ENCODE results near the gene DCBLD2. TPM values are rescaled to one million over a fixed set of nuclear protein-coding genes. Genes with fewer than 3 reads are reported as not detected.
"Not testable (repeated sequence)": the region's sequence is repeated elsewhere in the genome, so short reads cannot be mapped to it uniquely, and the experiment has no call there.

Gene DCBLD2
- total and polyA plus RNA-seq, 2 of the 4 experiments (the other 2 are of a cell fraction): 121 to 196 TPM

DNA sequence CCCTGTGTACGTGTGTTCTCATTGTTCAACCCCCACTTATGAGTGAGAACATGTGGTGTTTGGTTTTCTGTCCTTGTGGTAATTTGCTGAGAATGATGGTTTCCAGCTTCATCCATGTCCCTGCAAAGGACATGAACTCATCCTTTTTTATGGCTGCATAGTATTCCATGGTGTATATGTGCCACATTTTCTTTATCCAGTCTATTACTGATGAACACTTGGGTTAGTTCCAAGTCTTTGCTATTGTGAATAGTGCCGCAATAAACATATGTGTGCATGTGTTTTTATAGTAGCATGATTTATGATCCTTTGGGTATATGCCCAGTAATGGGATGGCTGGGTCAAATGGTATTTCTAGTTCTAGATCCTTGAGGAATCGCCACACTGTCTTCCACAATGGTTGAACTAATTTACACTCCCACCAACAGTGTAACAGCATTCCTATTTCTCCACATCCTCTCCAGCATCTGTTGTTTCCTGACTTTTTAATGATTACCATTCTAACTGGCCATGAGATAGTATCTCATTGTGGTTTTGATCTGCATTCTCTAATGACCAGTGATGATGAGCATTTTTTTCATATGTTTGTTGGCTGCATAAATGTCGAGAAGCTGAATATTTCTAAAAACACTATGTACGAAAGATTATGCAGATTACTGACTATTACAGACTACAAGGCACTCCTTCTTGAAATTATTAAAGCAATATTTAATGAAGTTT lies 18.7 kb downstream of the DCBLD2 start:
- H3K9me3 ChIP-seq (ENCODE audit: control insufficient read depth, insufficient read depth, low read length); H2AK5ac ChIP-seq (ENCODE audit: low read depth, low read length); H2BK5ac ChIP-seq (ENCODE audit: low read depth, low read length, poor library complexity, severe bottlenecking); H3K27me3 ChIP-seq (ENCODE audit: control insufficient read depth, insufficient read depth, low read length); in situ Hi-C loops (cut with MboI; ENCODE audit: low sequenced_read_pairs); H3K4me1 ChIP-seq (ENCODE audit: control insufficient read depth, insufficient read depth, low read length); H2AK9ac ChIP-seq (replicated peaks; ENCODE audit: low read depth, low read length, poor library complexity); H3K9ac ChIP-seq (ENCODE audit: low read depth, low read length); BruUV-seq (replicated peaks); CTCF ChIA-PET; H3K56ac ChIP-seq (ENCODE audit: extremely low read depth, insufficient read depth, low read length); H3K14ac ChIP-seq (replicated peaks; ENCODE audit: low read depth, low read length); ATAC-seq (ENCODE audit: low read depth); H3K4me3 ChIP-seq (ENCODE audit: insufficient read depth, low read depth, low read length); POLR2A ChIA-PET (ENCODE audit: unreplicated experiment); H4K91ac ChIP-seq (ENCODE audit: insufficient read depth, low read depth, low read length); dilution Hi-C loops (cut with HindIII; ENCODE audit: low sequenced_read_pairs, unreplicated experiment); H2BK20ac ChIP-seq (ENCODE audit: low read depth, low read length); H3K4me2 ChIP-seq (ENCODE audit: low read depth, low read length); intact Hi-C loops (cut with micrococcal nuclease); H3K23ac ChIP-seq (ENCODE audit: low read depth, low read length); H3K9me1 ChIP-seq (ENCODE audit: insufficient read depth, low read length); H2AFZ ChIP-seq (replicated peaks; ENCODE audit: low read length, poor library complexity); H4K5ac ChIP-seq (ENCODE audit: low read depth, low read length); H3K27ac ChIP-seq (ENCODE audit: insufficient read depth, low read length); H2BK120ac ChIP-seq (ENCODE audit: low read depth, low read length); H2BK15ac ChIP-seq (ENCODE audit: low read depth, low read length); H3K18ac ChIP-seq (ENCODE audit: low read depth, low read length); H3K4ac ChIP-seq (ENCODE audit: low read depth, low read length); DNase-seq; H4K8ac ChIP-seq (ENCODE audit: low read depth in 2 of 2, low read length in 2 of 2): not testable (repeated sequence)
- Histone ChIP-seq H4K20me1 (ENCODE audit: insufficient read depth, low read length) (peaks cover 27% of the 10 kb centered on the region), H3K36me3 (ENCODE audit: control insufficient read depth, insufficient read depth, low read length) (peaks cover 10% of the 10 kb centered on the region), H3K79me1 (ENCODE audit: low read depth in 1 of 2, low read length in 2 of 2) (peaks cover 11 to 34% of the 10 kb centered on the region in 2 experiments; a peak in 2 of 4 replicates)
- WGBS, 2 experiments (ENCODE audit: extremely low coverage in 2 of 2, insufficient read length in 1 of 2): no CpG with 5 or more reads among the region's 5 CpGs
